ENCODE data around the gene CALD1.

Gene CALD1

DNA sequence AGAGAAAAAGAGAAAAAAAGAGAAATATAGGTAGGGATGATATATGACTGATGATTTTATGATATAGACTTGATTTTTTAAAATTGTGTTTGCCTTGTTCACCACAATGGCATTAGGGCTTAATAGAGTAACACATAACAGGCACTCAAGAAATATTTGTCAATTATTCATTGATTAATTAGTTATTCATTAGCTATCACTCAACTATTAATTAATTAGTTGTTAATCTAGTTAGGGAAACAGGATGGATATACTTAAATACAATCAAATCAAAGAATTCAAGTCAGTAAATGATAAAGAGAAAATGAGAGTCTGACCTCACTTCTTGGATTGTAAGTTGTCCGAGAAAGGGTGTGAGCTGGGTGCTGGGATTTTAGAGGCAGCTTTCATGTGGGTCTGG is 15.1 kb upstream of the CALD1 start:
- no peak for DNase-seq

DNA sequence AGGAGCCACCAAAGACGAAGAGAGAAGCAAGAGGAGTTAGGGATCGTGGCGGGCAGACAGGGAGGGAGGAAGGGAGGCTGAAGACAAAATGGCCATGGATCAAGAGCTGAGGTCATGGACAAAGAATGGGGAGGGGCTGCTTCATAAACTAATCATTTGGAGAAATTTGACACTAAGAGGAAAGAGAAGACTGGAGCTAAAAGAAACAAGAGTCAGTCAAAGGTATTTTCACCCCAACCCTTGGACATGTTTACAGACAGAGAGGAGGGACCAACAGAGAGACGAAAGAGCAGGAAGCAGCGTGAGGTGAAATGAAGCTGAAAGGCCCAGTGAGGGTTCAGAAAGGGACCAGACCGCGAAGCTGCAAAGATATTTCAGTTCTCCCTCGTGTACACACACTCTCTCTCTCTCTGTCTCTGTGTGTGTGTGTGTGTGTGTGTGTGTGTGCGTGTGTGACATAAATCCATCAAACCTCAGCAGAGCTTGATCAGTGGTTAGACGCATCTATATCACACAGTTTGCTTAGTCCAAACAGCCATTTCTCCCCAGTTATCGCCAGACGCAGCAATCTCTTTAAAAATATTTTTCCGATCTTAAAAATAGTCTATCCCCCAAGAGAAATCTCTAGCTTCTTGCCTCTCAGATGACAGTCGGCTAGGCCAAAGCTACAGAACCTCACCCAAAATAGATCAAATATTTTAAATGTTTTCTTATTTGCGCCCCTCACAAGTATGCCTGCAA is 12.5 kb upstream of the CALD1 start:
- DNase-seq = no peak

DNA sequence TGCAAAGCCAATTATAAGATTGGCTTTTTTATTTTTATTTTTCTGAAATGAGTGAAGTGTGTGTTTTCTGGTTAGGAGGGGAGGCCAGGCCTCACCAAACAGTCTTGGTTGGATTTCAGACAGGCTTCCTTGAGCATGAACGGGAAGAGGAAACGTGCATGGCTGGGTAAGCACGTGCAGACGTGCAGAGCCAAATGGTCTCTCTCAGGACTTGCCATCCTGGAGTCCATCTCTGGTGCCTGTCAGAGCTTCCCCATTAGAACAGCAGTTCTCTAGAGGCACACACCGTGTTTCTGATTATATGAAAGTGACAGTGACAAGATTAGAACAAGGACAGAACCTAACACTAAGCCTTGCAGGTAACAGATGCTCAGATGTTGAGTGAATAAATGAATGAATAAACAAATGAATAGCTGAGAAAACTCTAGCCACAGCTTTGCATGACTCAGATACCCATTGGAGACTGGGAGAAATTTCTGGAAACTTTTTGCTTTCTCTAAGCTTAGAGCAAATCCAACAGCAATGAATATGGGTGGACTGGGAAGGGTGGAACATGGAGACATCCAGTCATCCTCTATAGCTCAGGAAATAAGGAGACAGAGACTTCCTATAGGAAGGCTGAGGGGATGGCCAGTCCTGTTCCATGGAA is 11.8 kb upstream of the CALD1 start:
- DNase-seq = no peak

DNA sequence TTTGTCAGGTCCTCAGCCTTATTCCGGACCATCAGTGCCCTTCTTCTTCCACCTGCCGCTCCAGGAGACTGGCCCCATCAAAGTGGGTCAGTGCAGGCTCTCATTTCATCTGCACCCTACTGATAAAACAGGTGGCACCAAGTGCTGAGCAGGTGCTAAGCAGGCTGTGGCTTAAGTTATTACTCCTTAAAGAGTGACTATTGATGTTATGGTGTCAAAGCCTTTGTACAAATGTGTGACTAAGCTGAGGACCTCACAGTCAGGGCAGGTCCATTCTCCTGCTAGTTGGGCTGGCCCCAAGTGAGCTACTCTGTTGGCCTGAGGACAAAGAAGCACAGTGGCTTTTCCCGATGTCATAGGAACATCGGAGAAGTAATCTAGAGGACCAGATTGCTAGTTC is 11.2 kb upstream of the CALD1 start:
- DNase-seq = no peak

DNA sequence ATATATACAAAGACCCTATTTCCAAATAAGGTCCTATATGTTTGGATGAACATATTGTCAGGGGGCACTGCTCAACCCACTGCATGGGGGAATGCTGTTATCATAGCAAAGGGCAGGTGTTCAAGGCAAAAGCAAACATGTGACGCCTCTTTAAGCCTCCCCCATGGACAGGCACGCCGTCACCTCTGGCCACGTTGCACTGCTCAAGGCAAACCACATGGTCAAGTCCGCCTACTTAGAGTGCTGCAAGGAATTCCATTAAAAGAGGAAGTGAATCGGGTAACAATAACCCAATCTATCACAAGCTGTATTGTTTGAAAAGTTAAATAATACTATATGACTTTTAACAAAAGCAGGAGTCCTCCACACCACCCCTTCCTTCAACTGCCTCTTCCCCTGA is 8.8 kb upstream of the CALD1 start:
- DNase-seq = no peak

DNA sequence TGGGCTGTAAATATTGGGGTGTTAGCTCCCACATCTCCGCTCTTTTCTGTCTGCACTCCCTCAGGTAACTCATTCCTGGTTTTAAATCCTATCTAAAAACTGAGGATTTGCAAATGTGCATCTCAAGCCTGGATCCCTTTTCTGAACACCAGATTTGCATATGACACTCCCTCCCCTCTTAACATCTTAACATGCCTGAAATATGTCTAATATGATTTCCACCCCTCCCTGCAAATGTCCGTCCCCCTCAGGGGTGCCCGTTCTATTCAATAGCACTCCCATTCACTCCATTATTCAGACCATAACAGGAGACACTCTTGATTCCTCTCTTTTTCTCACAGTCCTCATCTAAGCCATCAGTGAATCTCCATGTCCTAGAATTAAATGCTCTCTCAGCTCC is 8.3 kb upstream of the CALD1 start:
- no peak for DNase-seq

DNA sequence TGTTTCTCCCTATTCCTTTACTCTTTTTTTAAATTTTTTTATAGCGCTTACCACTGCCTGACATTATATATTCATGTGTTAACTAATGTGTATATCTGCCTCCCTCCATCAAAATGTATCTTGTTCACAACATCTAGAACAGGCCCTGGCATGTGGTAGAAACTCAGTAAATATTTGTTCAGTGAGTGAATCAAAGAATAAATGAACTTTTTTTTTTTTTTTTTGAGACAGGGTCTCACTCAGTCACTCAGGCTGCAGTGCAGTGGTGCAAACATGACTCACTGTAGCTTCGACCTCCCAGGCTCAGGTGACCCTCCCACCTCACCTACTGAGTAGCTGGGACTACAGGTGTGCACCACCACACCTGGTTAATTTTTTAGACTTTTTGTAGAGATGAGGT is 7.5 kb upstream of the CALD1 start:
- DNase-seq = no peak

DNA sequence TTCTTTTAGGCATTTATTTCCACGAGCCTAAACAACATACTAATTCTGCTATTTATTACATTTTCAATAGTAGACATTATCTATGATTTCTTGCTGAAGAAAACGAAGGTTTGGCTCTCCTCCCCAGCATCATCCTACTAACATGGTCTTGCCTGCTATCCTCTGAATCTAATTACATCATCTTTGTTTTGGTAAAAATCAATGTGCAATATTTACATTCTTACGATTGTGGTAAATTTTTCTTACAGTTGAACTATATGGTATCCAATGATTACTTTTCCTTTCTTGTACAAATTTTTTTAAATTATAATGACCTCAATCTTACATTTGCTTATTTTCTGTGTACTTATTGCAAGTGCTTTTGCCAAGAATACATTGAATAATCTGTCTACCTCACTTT is 7.0 kb upstream of the CALD1 start:
- DNase-seq = no peak

DNA sequence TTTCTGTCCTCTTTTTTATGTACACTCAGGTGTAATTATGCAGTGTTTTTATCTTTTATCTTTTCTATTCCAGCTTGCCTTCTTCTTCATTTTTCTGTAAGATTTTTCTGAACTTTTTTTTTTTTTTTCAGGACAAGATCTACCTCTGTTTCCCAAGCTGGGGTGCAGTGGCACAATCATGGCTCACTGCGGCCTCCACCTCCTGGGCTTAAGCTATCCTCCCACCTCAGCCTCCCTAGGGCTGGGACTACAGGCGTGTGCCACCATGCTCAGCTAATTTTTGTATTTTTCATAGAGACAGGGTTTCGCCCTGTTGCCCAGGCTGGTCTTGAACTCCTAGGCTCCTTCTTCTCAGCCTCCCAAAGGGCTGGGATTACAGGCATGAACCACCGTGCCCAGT is 6.3 kb upstream of the CALD1 start:
- no peak for DNase-seq

DNA sequence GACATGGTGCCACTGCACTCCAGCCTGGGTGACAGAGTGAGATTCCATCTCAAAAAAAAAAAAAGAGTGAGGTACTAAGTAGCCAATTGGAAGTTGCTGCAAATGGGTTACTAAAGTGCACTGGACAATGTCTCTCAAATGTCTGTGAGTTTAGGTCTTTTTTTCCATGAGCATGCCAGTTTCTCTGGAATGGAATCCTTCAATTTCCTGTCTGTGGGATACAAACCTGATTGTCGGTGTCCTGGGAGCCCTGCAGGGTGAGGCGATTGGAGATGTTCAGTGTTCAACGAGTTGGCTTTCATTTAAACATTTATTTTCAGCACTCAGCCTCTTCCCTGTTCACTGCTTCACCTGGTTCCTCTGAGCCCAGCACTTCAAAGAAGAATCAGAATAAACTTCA is 5.3 kb upstream of the CALD1 start:
- DNase-seq = no peak

DNA sequence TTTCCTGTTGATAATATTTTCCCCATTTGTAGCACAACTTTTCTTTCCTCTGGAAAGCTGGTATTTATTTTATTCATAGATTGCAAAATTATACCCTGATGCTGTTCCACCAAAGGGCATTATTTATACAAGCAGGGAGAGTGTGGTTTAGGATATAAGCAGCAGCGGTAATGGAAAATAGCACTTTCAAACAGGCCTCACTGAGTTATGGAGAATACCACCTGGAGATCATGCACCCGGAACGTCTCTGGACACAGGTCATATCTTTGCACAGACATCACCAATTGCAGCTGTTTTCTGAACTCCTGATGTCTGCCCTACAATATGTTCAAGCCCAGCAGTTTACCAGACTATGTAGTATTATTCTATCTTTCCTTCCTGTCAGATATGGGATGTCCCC is 2.0 kb upstream of the CALD1 start:
- DNase-seq = no peak

DNA sequence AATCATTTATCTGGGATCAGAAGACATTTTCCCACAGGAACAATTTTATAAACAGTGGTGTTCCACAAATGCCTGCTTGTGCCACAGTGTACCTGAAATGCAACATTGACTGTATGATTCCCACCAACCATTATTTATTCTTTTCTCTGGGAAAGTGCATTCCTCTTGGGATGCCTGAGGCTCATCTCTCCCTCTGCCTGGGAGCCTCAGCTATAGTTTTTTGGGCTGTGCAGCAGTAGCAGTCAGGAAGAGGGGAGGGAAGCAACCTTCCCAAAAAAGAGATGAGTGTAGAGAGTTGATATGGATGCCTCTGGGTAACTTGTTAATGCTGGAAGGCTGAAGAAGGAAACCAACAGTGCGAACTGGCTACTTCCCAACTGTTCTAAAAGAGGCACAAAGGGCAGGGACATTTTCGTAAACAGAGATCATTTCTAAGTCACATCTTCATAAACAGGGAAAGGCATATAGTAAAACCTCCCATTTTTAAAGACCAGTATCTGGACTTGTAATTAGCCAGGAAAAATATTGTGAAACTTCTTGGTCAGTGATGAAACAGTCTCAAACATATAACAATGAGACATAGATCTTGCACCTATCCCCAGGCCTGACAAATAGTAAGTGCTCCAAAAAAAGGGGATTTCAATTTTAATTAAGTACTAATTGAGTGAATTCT is 1.4 kb upstream of the CALD1 start:
- no peak for DNase-seq

DNA sequence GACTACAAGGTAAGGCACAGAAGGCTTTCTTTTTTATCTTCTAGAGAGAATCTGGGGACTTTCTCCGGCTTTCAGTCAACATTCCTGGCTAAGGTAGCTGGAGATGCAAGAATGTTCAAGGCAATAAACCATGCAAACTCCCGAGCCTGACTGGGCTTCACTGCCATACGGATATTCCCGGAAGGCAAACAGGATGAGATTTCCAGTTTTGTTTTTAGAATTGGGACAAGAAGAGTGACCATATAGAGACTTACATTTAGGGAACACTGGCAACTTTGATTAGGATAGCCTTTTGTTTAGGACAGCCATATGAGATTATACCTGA is 269 bp downstream of the CALD1 start:
- no peak for DNase-seq

DNA sequence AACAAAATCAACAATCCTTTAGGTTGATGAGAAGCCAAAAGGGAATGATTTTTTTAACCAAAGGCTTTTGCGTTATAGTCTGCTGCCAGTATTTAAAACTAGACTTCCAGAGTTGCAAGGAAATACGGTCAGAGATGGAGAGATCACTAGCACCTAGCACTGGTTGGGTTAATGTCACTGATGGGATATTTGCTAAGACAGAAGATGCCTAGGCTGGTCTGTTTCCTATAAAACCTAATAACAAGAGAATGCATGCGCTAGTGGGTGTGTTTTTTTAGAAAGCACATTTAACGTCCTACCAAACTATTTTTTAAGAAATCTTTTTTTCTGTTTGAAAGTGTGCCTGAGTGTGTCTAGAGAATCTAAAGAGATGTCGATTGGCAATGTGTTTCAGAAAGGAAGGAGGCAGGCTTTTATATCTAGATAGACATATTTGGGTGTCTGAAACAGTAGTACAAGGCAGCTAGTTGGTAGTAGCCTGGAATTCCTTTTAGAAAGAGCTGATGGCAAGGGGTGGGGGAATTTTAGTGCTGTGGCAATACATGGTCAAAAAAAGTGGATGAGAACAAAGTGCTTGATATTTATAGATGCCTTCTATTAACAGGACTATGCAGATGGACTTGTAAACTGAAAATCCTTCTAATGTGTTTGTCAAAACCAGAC is 863 bp downstream of the CALD1 start:
- no peak for DNase-seq

DNA sequence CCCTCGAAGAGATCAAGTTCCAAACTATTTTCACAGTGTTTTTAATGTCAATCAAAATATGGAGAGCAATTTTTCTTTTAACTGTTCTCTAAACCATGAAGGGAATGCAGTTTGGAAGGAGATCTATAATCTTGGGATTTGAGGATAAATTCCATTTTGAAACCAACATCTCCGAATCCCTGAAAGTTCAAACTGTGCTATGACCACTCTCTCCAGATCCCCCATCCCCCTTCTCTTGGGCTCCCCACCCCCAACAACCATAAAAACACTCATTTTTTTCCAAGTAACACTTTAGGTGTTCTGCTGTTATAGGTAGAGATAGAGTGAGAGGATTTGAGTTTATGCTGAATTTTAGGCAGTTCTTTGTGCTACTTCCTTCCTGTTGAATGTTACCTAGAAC is 1.7 kb downstream of the CALD1 start:
- no peak for DNase-seq

DNA sequence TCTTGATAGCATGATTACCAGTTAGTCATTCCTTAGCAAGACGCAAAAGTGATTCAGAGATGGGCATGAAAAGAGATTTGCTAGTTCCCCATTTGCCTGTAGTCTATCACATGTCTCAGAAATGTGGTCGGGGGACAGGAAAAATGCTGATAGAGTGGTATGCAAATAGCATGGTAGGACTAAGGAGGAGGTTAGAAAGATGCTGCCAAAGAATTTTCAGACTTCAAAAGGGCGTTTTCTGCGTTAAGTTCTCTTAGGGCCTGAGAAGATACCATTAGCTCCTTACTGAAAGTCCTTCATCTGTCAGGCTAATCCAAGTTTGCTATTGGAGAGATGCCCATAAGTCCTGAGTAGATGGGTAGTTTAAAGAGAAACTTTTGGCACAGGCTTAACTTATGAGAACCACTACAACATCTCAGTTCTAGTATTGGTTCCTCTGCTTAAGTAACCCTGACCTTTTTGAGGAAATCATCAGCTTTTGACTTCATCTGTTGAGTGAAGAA is 2.7 kb downstream of the CALD1 start:
- DNase-seq = no peak

DNA sequence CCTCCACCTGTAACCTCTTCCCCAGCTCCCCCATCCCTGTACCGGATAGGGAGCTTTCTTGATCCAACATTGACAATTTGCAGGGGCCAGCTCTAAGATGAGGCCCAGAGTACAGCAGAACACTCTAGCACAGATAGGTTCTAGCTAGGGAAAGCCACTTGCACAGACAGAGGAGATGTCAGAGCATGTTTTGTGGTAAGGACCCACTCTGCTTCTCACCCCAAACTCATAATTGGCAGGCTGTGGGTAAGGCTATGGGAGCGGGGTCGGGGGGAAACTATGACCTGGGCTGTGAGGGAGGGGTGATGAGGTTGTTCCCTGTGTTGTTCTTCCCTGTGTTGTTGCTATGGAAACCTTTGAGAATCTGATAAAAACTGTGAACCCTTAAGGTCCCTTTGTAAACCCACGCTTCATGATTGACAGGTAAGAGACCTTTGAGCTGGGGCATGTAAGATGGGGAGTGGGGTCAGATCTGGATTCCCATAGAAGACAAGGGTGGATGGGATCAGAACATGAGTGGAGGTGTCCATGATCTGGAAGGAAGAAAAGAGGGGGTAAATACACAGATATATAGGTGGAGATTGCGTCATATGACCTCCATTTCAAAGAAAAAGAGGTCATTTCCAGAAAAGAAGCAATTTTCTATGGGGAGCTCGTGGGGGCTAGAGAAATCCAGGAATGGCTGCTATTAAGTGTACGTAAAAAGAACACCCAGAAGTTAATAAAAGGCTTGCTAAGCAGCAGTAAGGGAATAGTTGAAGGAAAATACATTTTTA is 4.0 kb downstream of the CALD1 start:
- DNase-seq = no peak

DNA sequence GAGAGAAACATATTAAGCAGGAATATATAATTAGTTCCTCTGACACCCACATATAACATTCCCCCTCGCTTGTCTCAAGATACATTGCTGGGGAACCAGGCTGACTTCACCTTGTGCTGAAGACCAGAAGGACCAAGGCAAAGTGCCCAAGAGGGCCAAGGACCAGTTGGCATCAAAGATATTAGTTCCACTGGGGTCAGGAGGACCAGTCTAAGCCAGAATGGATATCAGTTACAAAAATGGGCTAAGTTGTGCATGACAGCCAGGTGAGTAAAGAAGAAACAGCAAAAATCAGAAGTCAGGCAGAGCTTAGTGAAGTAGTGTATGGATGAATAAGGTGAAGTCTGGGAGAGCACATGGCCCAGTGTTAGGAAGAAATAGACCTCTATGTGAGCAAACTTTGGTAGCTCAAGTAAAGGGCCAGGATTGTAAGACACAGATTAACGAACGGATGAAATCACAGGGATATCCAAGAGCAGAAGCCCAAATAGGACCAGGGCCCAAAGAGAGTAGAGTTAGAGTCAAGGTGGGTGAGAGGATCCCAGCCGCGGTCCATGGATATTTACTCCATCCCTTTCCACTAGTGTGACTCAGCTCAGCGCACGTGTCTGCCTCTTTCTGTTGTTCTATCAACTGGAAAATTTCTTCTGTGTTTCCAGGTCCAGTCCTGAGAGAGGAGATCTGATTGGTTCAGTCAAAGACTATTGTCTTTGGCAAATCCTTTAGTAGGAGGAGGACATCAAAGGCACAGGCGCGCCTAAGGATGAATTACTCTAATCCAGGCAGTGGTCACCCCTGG is 5.0 kb downstream of the CALD1 start:
- no peak for DNase-seq

DNA sequence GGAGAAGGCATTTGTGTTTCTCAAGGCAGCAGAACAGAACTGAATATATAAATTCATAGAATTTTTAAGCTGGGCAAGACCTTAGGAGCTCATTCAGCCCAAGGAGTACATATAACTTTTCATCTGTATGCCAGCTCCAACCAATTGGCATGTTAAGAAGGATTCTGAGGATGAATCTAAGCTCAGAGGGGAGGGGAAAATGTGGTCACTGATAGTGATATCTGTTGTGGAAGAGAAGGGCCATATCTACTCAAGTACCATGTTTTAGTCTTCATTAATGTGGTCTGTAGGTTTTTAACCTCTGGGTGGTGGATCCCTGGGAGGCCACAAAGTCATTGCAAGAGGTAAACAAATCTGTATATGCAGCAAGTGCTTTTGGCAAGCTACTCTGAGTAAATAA is 6.4 kb downstream of the CALD1 start:
- DNase-seq = no peak

DNA sequence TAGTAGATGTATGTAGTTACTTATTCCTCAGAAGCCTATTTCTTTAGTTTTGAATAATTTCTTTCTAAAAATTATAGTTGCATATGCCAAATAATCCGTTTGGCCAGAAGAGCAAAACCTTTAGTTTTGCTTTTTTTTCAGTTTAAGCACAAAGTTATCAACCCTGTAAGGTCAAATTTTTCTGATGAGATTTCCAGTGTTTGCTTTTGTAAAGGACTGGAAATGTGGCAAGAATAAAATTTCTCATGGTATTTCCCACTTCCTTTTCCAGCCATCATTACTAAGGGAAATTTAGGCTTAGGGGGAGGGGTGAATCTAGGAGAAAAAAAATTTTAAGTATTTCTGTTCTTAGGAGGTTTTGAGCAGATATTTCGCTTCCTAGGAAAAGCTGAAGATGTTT is 7.6 kb downstream of the CALD1 start:
- DNase-seq = no peak

DNA sequence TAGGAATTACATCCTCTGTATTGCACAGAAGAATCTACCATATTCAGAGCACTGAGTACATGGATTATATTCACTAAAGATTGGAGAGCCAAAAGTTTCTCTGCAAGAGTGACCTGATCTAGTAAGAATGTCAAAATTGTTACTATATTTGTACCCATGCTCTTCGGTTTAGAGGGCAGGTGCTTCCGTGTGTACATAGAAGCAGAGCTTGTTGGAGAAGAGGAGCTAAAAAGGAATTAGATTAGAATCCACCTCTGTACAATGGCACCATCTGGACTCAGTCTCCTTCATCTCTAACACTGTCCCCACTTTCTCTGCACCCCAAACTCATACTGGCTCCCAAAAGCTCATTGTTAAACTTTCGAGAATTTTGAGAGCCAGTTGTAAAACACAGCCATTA is 8.3 kb downstream of the CALD1 start:
- no peak for DNase-seq

DNA sequence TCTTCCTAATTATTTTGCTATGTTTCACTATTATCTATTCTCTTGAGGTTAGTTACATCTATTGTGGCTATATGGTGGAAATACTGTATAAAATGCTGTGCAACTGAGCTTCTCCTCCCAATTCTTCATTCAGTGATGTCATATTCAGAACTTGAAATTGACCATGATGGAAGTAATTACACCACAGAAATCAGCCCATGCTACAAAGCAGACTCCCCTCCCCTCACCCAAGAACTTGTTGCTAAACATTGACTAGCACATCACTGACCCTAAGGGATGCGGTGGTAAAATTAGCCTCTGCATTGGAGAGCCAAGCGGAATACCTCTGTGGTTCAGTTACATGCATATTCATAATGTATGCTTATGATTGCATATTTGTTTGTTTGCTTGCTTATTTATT is 8.8 kb downstream of the CALD1 start:
- DNase-seq = no peak

Measured in NCI-H1048 (cell line).